ENCODE data around the gene KDM8. TPM values are rescaled to one million over a fixed set of nuclear protein-coding genes. Genes with fewer than 3 reads are reported as not detected.

Gene KDM8
- total and polyA plus RNA-seq, 4 donors: 2.6 to 7.0 (median 4.7) TPM

DNA sequence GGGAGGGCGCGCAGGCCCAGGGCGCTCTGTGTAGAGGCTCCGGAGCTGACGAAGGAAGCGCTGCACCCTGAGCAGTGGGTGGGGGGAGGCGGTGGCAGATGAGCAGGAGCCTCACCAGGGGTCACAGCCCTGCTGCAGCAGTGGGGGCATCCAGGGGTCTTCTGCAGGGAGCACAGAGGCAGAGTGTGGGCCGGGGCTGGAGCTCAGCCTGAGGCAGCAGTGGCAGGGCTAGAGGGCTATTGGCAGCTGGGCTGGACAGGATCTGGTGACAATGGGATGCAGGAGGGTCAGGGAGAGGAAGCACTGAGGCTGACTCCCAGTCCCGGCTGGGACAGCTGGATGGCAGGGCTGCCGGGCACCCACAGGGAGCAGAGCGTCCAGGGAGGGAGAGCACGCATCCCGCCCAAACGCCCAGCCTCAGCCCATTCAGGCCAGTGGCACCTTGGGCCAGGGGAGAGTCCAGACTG, 21.0 kb downstream of the KDM8 start:
- H3K27ac ChIP-seq (ENCODE audit: low read depth in 1 of 2, low read length in 1 of 2): no peak overlapping the region
- no peak for ATAC-seq (ENCODE audit: insufficient read depth, low FRiP score)
- H3K27me3 ChIP-seq (ENCODE audit: control insufficient read depth in 3 of 3, insufficient read depth in 3 of 3, low read length in 2 of 3): no peaks in the 10 kb centered on the region
- WGBS, 2 donors: 89 to 97% methylated on average over 13 to 14 of the region's 14 CpGs
- no peak for DNase-seq
- H3K36me3 ChIP-seq (ENCODE audit: control insufficient read depth in 4 of 4, insufficient read depth in 4 of 4, low read length in 4 of 4): peaks cover 0 to 34% (median 6%) of the 10 kb centered on the region in 4 donors
- H3K9ac ChIP-seq (ENCODE audit: insufficient read depth in 1 of 2, low read length in 2 of 2): no peak overlapping the region
- H3K4me1 ChIP-seq (ENCODE audit: control insufficient read depth in 5 of 5, insufficient read depth in 5 of 5, low read length in 5 of 5): peaks cover 0 to 26% (median 4%) of the 10 kb centered on the region in 5 donors
- TF ChIP-seq, protein P1, sequence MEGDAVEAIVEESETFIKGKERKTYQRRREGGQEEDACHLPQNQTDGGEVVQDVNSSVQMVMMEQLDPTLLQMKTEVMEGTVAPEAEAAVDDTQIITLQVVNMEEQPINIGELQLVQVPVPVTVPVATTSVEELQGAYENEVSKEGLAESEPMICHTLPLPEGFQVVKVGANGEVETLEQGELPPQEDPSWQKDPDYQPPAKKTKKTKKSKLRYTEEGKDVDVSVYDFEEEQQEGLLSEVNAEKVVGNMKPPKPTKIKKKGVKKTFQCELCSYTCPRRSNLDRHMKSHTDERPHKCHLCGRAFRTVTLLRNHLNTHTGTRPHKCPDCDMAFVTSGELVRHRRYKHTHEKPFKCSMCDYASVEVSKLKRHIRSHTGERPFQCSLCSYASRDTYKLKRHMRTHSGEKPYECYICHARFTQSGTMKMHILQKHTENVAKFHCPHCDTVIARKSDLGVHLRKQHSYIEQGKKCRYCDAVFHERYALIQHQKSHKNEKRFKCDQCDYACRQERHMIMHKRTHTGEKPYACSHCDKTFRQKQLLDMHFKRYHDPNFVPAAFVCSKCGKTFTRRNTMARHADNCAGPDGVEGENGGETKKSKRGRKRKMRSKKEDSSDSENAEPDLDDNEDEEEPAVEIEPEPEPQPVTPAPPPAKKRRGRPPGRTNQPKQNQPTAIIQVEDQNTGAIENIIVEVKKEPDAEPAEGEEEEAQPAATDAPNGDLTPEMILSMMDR (IDR thresholded peaks at IDR 0.05; ENCODE audit: control extremely low read depth, extremely low read depth): no peak
- H3K9me3 ChIP-seq (ENCODE audit: control insufficient read depth in 4 of 4, insufficient read depth in 3 of 4, low read length in 3 of 4): no peaks in the 10 kb centered on the region
- H3K4me3 ChIP-seq: no peak overlapping the region

DNA sequence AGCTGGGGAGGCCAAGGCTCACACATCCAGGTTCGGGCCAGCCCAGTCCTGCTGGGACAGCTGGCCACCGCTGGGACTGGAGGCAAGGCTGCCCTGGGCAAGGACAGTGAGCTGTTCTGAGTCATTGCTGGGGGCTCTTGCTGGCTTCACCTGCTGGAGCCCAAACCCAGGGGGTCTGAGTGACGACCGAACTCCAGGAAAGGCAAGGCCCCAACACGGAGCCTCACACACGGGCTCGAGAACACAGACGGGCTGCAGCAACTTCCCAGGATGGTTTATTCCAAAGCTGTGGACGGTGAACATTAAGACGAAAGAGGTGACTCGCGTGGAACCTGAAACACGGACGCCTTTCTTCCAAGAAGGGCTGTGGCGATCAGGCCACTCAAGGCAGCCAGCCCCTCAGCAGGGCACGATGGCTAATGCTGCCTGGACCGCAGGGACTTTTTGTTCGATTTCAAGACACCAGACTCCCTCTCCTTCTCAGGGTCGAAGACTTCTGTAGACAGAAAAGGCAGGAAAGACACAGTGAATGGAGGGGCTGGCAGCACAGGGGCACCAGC, 21.5 kb downstream of the KDM8 start:
- Histone ChIP-seq H3K36me3 (ENCODE audit: control insufficient read depth in 4 of 4, insufficient read depth in 4 of 4, low read length in 4 of 4) (peaks cover 0 to 33% (median 6%) of the 10 kb centered on the region in 4 donors), H3K27me3 (ENCODE audit: control insufficient read depth in 3 of 3, insufficient read depth in 3 of 3, low read length in 2 of 3) (no peaks in the 10 kb centered on the region), H3K27ac (ENCODE audit: low read depth in 1 of 2, low read length in 1 of 2) (no peak overlapping the region), H3K9ac (ENCODE audit: insufficient read depth in 1 of 2, low read length in 2 of 2) (no peak overlapping the region), H3K4me1 (ENCODE audit: control insufficient read depth in 5 of 5, insufficient read depth in 5 of 5, low read length in 5 of 5) (peaks cover 0 to 26% (median 4%) of the 10 kb centered on the region in 5 donors), H3K9me3 (ENCODE audit: control insufficient read depth in 4 of 4, insufficient read depth in 3 of 4, low read length in 3 of 4) (no peaks in the 10 kb centered on the region), H3K4me3 (no peak overlapping the region)
- ATAC-seq (ENCODE audit: insufficient read depth, low FRiP score): no peak
- TF ChIP-seq, protein P1 (IDR thresholded peaks at IDR 0.05; ENCODE audit: control extremely low read depth, extremely low read depth): no peak
- 90 to 92% methylated on average over 19 of the region's 19 CpGs for WGBS, 2 donors
- no peak for DNase-seq

DNA sequence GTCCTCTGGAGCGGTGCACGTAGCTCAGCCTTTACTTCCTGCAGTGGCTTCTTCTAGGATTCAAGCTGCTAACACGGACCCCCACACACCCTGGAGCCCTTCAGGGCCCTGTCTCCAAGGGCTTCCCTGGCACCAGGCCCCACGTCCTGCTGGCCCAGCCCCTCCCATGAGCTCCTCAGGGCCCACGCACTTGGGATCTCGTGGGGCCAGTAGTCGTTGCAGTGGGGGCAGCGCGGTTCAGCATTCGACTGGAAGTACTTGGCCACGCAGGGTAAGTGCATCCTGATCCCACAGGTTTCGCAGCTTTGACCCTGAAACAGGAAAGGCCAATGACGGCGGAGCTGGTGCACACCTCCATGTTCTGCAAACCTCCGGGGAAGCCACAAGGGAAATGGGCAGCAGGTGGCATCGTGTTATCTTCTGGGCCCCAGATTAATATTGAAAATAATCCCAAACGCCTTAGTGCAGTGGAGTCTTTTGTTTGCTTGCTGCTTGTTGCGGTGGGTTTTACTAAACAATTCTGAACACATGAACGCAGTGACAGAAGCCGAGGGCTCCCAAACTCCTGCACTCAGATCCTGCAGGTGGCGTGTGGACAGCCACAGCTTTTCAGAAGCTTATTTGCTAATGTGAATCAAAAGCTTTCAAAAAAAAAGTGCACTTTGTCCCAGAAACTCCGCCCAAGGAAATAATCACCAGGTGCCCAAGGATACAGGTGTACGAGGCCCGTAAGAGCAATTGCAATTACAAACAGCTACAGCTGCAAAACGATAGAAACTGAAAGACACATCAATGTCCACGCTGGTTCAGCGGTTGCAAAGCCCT, 22.4 kb downstream of the KDM8 start:
- DNase-seq: no peak
- H3K9me3 ChIP-seq (ENCODE audit: control insufficient read depth in 4 of 4, insufficient read depth in 3 of 4, low read length in 3 of 4): no peaks in the 10 kb centered on the region
- H3K36me3 ChIP-seq (ENCODE audit: control insufficient read depth in 4 of 4, insufficient read depth in 4 of 4, low read length in 4 of 4): peaks cover 0 to 37% (median 7%) of the 10 kb centered on the region in 4 donors
- 67 to 74% methylated on average over 27 of the region's 27 CpGs for WGBS, 2 donors
- no peak overlapping the region for H3K4me3 ChIP-seq
- no peak for ATAC-seq (ENCODE audit: insufficient read depth, low FRiP score)
- H3K4me1 ChIP-seq (ENCODE audit: control insufficient read depth in 5 of 5, insufficient read depth in 5 of 5, low read length in 5 of 5): peaks cover 0 to 26% (median 4%) of the 10 kb centered on the region in 5 donors
- TF ChIP-seq, protein P1 (IDR thresholded peaks at IDR 0.05; ENCODE audit: control extremely low read depth, extremely low read depth): no peak
- no peak overlapping the region for H3K9ac ChIP-seq (ENCODE audit: insufficient read depth in 1 of 2, low read length in 2 of 2)
- no peaks in the 10 kb centered on the region for H3K27me3 ChIP-seq (ENCODE audit: control insufficient read depth in 3 of 3, insufficient read depth in 3 of 3, low read length in 2 of 3)
- no peak overlapping the region for H3K27ac ChIP-seq (ENCODE audit: low read depth in 1 of 2, low read length in 1 of 2)
